WTC11 (cell line): ENCODE measurements around the gene CHSY3. TPM values are rescaled to one million over a fixed set of nuclear protein-coding genes. Genes with fewer than 3 reads are reported as not detected.

ENCODE experiments used
- ATAC-seq: fragments of 200-7000 bp; cut with Tn5 transposase; 2 replicates; pipeline ENCODE4 v1.10.0; 2021; ENCODE audit warnings: mild to moderate bottlenecking, moderate library complexity
- CTCF ChIA-PET: fragments of 300-600 bp; sonication (Branson Sonifier 250); formaldehyde crosslinking; loops from one replicate; lab custom pipeline; 2021; ENCODE audit warnings: antibody characterized with exemption; lab: Charles Lee
- POLR2A ChIA-PET: fragments of 350-600 bp; sonication (Branson Sonifier 250); formaldehyde crosslinking; loops from one replicate; lab custom pipeline; 2021; ENCODE audit warnings: antibody characterized with exemption; lab: Charles Lee
- DNase-seq: peaks from one replicate; pipeline ENCODE4 v3.0.0; 2021; ENCODE audit warnings: low spot score
- H3K27ac Mint-ChIP-seq: 2 replicates; pipeline ENCODE4 v1.8.0; 2021; ENCODE audit warnings: mixed read lengths
- H3K27me3 Mint-ChIP-seq: 2 replicates; pipeline ENCODE4 v1.8.0; 2021; ENCODE audit warnings: low read depth, mild to moderate bottlenecking, moderate library complexity, mixed read lengths
- H3K36me3 Mint-ChIP-seq: 2 replicates; pipeline ENCODE4 v1.8.0; 2021; ENCODE audit warnings: mixed read lengths
- H3K4me1 Mint-ChIP-seq: 2 replicates; pipeline ENCODE4 v1.8.0; 2022; ENCODE audit warnings: mixed read lengths
- H3K4me3 Mint-ChIP-seq: 2 replicates; pipeline ENCODE4 v1.8.0; 2021; ENCODE audit warnings: mild to moderate bottlenecking, moderate library complexity, mixed read lengths
- H3K9me3 Mint-ChIP-seq: 2 replicates; pipeline ENCODE4 v1.8.0; 2021; ENCODE audit warnings: mixed read lengths
- EMX1 ChIP-seq: fragments of 250-450 bp; sonication (Bioruptor Pico); IDR thresholded peaks from 2 replicates; pipeline ENCODE4 v1.8.0; 2021; ENCODE audit warnings: mild to moderate bottlenecking
- RELA ChIP-seq: sonication (generic); formaldehyde crosslinking; IDR thresholded peaks from 2 replicates; pipeline ENCODE4 v1.8.1; 2022; ENCODE audit warnings: missing genetic modification reagents, mild to moderate bottlenecking, borderline replicate concordance
- TEAD4 ChIP-seq: sonication (generic); formaldehyde crosslinking; IDR thresholded peaks from 2 replicates; pipeline ENCODE4 v1.8.0; 2022; ENCODE audit warnings: mild to moderate bottlenecking, missing genetic modification reagents
- total RNA-seq: library from RNA; stranded (reverse); gene quantifications from 3 replicates; pipeline ENCODE4 v1.2.3, GENCODE V29; 2021
- TF ChIP-seq, protein P1 (sequence below): sonication (generic); formaldehyde crosslinking; IDR thresholded peaks from 2 replicates; pipeline ENCODE4 v1.8.1; 2023; ENCODE audit warnings: mild to moderate bottlenecking, missing genetic modification reagents, borderline replicate concordance
- TF ChIP-seq, protein P2 (sequence below): sonication (generic); formaldehyde crosslinking; IDR thresholded peaks from 2 replicates; pipeline ENCODE4 v1.8.0; 2022; ENCODE audit warnings: mild to moderate bottlenecking, missing genetic modification reagents
- TF ChIP-seq, protein P3 (sequence below): sonication (generic); formaldehyde crosslinking; IDR thresholded peaks from 2 replicates; pipeline ENCODE4 v1.8.0; 2022; ENCODE audit warnings: mild to moderate bottlenecking, missing genetic modification reagents
- TF ChIP-seq, protein P4 (sequence below): sonication (generic); formaldehyde crosslinking; IDR thresholded peaks from 2 replicates; pipeline ENCODE4 v1.8.0; 2022; ENCODE audit warnings: mild to moderate bottlenecking, missing genetic modification reagents
- TF ChIP-seq, protein P5 (sequence below): fragments of 250-450 bp; sonication (Bioruptor Pico); conservative IDR thresholded peaks from 2 replicates; pipeline ENCODE4 v1.9.0; 2021; ENCODE audit warnings: mild to moderate bottlenecking
- TF ChIP-seq, protein P6 (sequence below): sonication (generic); formaldehyde crosslinking; IDR thresholded peaks from 2 replicates; pipeline ENCODE4 v1.8.1; 2023; ENCODE audit warnings: mild to moderate bottlenecking, missing genetic modification reagents, moderate library complexity

The CHSY3 gene
- total RNA-seq, 1 experiment from 2014 or later: 0.98 TPM

DNA sequence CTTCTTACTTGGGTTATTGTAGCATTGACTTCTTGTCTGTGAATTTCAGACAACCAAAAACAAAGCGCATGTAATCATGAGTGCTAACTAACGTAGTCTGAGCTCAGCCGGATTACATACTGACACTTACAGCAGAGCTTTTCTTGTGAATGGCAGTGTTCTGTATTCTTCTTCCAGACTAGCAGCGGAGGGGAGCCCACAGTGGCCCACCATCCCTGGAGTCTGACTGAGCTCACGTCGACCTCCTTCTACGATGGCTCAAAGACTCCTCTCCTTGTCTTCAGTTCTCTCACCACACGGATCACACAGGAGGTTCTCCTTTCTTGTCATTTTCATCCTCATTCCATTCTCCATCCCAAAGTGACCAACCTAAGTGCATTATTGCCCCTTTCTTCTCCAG is 211.4 kb downstream of the CHSY3 start:
- ChIA-PET POLR2A (no interaction called here), CTCF (interaction anchor here (1.6 kb wide), 1 partner anchor 26 kb away, joined by 5 read pairs; no protein-coding TSS in a partner anchor)
- Mint-ChIP-seq H3K27me3 (no peaks in the 10 kb centered on the region), H3K9me3 (no peaks in the 10 kb centered on the region), H3K36me3 (no peaks in the 10 kb centered on the region), H3K27ac (no peak overlapping the region), H3K4me3 (no peak overlapping the region), H3K4me1 (peaks cover 14% of the 10 kb centered on the region)
- TF ChIP-seq, protein P1, sequence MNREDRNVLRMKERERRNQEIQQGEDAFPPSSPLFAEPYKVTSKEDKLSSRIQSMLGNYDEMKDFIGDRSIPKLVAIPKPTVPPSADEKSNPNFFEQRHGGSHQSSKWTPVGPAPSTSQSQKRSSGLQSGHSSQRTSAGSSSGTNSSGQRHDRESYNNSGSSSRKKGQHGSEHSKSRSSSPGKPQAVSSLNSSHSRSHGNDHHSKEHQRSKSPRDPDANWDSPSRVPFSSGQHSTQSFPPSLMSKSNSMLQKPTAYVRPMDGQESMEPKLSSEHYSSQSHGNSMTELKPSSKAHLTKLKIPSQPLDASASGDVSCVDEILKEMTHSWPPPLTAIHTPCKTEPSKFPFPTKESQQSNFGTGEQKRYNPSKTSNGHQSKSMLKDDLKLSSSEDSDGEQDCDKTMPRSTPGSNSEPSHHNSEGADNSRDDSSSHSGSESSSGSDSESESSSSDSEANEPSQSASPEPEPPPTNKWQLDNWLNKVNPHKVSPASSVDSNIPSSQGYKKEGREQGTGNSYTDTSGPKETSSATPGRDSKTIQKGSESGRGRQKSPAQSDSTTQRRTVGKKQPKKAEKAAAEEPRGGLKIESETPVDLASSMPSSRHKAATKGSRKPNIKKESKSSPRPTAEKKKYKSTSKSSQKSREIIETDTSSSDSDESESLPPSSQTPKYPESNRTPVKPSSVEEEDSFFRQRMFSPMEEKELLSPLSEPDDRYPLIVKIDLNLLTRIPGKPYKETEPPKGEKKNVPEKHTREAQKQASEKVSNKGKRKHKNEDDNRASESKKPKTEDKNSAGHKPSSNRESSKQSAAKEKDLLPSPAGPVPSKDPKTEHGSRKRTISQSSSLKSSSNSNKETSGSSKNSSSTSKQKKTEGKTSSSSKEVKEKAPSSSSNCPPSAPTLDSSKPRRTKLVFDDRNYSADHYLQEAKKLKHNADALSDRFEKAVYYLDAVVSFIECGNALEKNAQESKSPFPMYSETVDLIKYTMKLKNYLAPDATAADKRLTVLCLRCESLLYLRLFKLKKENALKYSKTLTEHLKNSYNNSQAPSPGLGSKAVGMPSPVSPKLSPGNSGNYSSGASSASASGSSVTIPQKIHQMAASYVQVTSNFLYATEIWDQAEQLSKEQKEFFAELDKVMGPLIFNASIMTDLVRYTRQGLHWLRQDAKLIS: no peak
- TF ChIP-seq TEAD4 (CRISPR knock-in tag): no peak
- TF ChIP-seq, protein P2, sequence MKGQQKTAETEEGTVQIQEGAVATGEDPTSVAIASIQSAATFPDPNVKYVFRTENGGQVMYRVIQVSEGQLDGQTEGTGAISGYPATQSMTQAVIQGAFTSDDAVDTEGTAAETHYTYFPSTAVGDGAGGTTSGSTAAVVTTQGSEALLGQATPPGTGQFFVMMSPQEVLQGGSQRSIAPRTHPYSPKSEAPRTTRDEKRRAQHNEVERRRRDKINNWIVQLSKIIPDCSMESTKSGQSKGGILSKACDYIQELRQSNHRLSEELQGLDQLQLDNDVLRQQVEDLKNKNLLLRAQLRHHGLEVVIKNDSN: no peak
- TF ChIP-seq, protein P3, sequence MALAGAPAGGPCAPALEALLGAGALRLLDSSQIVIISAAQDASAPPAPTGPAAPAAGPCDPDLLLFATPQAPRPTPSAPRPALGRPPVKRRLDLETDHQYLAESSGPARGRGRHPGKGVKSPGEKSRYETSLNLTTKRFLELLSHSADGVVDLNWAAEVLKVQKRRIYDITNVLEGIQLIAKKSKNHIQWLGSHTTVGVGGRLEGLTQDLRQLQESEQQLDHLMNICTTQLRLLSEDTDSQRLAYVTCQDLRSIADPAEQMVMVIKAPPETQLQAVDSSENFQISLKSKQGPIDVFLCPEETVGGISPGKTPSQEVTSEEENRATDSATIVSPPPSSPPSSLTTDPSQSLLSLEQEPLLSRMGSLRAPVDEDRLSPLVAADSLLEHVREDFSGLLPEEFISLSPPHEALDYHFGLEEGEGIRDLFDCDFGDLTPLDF (CRISPR knock-in tag): no peak
- TF ChIP-seq, protein P4, sequence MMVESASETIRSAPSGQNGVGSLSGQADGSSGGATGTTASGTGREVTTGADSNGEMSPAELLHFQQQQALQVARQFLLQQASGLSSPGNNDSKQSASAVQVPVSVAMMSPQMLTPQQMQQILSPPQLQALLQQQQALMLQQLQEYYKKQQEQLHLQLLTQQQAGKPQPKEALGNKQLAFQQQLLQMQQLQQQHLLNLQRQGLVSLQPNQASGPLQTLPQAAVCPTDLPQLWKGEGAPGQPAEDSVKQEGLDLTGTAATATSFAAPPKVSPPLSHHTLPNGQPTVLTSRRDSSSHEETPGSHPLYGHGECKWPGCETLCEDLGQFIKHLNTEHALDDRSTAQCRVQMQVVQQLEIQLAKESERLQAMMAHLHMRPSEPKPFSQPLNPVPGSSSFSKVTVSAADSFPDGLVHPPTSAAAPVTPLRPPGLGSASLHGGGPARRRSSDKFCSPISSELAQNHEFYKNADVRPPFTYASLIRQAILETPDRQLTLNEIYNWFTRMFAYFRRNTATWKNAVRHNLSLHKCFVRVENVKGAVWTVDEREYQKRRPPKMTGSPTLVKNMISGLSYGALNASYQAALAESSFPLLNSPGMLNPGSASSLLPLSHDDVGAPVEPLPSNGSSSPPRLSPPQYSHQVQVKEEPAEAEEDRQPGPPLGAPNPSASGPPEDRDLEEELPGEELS (CRISPR knock-in tag): no peak
- TF ChIP-seq, protein P5, sequence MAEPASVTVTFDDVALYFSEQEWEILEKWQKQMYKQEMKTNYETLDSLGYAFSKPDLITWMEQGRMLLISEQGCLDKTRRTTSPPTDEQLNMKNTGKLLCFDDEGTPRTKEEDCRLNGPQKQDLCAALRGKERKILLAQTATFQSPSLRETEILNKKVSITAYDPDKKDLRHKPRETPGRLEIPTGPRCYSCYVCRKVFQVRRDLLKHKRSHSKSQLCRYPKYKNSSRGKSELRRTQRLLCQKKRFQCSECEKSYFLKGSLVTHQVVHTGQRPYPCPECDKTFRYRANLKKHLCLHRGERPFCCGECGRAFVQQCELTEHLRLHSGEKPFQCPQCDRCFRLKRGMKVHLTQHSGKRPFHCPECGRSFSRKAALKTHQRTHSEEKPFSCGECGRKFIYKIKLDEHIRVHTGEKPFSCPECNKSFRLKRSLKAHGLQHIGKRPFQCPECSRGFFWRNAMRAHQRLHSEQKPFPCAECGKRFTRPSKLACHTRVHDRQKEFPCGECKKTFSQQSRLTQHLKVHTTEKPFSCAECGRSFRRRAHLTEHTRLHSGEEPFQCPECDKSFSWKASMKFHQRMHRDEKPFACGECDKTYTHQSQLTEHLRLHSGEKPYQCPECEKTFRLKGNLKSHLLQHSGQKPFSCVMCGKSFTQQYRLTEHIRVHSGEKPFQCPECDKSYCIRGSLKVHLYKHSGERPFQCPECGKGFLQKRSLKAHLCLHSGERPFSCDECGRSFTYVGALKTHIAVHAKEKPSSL: no peak
- DNase-seq: no peak
- no peak for ATAC-seq

DNA sequence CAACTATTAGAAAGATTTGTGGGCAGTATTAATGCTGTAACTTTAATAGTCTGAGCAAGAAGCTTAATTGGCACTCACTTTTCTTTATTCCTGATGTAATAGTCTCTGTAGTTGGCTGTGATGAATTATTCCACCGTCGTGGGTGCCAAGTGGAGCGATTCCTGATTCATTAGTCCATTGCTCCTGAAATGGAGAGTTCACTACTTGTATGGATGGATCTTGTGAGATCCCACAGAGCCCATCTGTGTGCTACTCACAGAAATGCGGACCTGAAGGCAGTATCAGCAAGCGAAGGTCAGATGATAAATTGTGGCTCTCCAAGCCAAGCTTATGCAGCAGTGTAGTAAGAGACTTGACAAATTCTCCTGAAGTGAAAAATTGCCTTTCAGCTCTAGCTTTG is 212.2 kb downstream of the CHSY3 start:
- Mint-ChIP-seq H3K4me3 (no peak overlapping the region), H3K4me1 (peaks cover 14% of the 10 kb centered on the region), H3K27ac (no peak overlapping the region), H3K36me3 (no peaks in the 10 kb centered on the region), H3K9me3 (no peaks in the 10 kb centered on the region)
- TF ChIP-seq EMX1 (CRISPR knock-in tag): no peak
- TF ChIP-seq, protein P6, sequence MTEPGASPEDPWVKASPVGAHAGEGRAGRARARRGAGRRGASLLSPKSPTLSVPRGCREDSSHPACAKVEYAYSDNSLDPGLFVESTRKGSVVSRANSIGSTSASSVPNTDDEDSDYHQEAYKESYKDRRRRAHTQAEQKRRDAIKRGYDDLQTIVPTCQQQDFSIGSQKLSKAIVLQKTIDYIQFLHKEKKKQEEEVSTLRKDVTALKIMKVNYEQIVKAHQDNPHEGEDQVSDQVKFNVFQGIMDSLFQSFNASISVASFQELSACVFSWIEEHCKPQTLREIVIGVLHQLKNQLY: no peak
- TF ChIP-seq, all 79 proteins: peak for 0
- ChIA-PET CTCF (no interaction called here), POLR2A (no interaction called here)
- ATAC-seq (no peak), DNase-seq (no peak)
- H3K27me3 Mint-ChIP-seq: no peaks in the 10 kb centered on the region

DNA sequence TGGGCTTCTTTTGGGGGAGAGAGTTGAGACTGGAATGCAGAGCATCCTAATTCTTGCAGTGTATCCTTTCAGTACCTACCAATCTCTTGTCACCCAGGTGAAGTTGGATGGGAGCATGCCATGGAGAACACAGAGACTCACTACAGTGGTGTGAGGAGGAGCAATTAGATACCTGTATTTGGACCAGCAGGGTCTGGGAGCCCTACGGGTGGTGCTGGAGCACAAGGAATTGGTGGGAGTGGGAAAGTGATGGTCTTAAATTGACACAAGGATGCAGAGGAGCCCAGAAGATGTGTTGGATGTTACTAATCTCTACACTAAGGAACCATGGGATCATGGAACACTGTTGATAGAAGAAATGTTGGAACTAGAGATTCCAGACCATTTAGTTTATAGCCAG is 212.7 kb downstream of the CHSY3 start:
- no peak overlapping the region for H3K4me3 Mint-ChIP-seq
- no peak overlapping the region for H3K27ac Mint-ChIP-seq
- TF ChIP-seq RELA: no peak
- TF ChIP-seq, protein P2: no peak
- TF ChIP-seq, all 79 proteins: peak for 0
- Mint-ChIP-seq H3K27me3 (no peaks in the 10 kb centered on the region), H3K4me1 (peaks cover 9% of the 10 kb centered on the region), H3K9me3 (no peaks in the 10 kb centered on the region), H3K36me3 (no peaks in the 10 kb centered on the region)
- ATAC-seq (peak; percentile 73), DNase-seq (peak; percentile 12)
- CTCF ChIA-PET: no interaction called here
- POLR2A ChIA-PET: no interaction called here
